GM21381 (cell line): Measurements from ENCODE around the gene SNRK.

Experiments
- ATAC-seq: cut with Tn5 transposase; IDR thresholded peaks from one replicate; pipeline ENCODE4 v1.9.1; 2021; ENCODE audit warnings: mild to moderate bottlenecking, moderate library complexity; ENCODE audit not compliant: unreplicated experiment

SNRK gene

DNA sequence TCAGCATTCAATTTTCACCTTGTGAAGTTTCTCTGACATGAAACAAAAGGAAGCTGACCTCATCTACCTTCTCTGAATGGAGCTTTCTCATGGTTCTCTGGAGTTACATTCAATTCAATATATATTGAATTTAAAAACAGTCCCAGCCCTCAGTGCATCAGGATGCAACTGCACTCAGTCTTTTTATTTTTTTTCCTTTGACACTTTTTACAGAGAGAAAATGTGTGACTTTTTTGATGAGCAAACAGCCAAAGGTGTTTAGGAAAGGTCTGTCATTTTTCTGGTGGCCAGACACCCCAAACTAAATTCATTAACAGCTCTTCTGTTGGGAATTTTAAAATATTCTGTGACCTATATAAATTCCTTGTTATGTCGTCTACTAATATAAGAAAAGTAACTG lies 19.3 kb upstream of the SNRK start:
- no peak for ATAC-seq

GRCh38 chr3:43268636-43269035 lies 17.7 kb upstream of the SNRK start:
- no peak for ATAC-seq

DNA sequence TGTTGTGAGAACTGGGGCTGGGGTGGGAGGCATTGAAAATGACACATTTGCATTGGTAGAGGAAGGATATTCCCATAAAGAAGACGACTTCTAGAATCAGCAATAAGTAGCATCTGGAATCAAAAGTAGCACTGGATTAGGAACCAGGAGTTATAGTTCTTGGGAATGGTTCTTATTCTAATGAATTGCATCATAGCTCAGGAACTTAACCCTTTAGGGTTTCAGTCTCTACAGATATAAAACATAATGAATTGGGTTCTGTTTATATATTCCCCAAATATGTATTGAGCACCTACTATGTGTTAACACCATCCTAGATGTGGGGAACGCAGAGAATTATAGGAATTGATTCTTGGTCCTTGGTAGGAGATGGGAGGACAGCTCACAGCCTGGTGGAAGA lies 16.3 kb upstream of the SNRK start:
- ATAC-seq, result no peak

GRCh38 chr3:43273416-43273815 lies 12.9 kb upstream of the SNRK start:
- no peak for ATAC-seq

GRCh38 chr3:43279082-43279481 lies 7.3 kb upstream of the SNRK start:
- ATAC-seq, result no peak

GRCh38 chr3:43279532-43279931 lies 6.8 kb upstream of the SNRK start:
- ATAC-seq, result no peak

- ATAC-seq, result no peak
These were observed 5.3 kb upstream of the SNRK start for GRCh38 chr3:43281020-43281419.

DNA sequence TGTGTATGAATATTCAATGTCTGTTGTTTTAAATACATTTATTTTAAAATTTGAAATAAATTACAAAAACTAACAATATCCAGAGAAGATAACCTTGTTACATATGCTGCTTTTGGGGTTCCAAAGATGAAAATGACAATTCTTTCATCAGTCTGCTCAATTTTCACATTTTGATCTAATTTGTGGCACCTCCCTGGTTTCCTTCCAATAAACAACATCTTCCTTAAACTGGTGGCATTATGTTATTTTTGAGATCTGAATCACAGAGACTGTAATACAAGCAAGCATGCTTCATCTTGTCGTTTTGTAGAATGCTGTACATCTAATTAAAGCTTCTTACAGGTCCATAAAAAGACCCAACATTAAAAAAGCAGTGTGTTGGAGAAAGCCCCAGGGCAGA lies 2.2 kb upstream of the SNRK start:
- no peak for ATAC-seq

- ATAC-seq, result no peak
These were observed 696 bp upstream of the SNRK start for GRCh38 chr3:43285644-43286043.

- ATAC-seq, result no peak
These were observed 630 bp downstream of the SNRK start for GRCh38 chr3:43286841-43287499.

GRCh38 chr3:43287500-43287873 lies 1.1 kb downstream of the SNRK start:
- no peak for ATAC-seq

- ATAC-seq, result no peak
These were observed 2.0 kb downstream of the SNRK start for GRCh38 chr3:43288366-43288765.

DNA sequence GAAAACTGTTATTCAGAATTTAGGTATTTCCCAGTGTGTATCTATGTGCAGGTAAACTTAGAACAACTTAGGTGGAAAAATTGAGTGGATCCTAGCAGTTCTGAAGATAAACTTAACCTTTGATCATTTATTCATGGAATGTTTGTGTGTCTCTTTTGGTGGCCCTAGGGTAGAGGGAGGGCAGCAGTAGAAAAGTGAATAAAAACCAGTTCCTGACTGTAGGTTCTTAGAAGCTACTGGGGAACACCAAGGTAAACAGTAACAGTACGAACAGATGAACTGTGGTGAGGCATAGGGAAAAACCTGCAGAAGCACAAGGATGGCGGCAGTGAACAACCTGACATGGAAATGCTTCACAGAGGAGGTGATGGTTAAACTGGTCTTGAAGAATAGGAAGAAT lies 2.5 kb downstream of the SNRK start:
- ATAC-seq, result no peak

GRCh38 chr3:43289401-43289800 lies 3.1 kb downstream of the SNRK start:
- ATAC-seq, result no peak

GRCh38 chr3:43289841-43290470 lies 3.6 kb downstream of the SNRK start:
- no peak for ATAC-seq

DNA sequence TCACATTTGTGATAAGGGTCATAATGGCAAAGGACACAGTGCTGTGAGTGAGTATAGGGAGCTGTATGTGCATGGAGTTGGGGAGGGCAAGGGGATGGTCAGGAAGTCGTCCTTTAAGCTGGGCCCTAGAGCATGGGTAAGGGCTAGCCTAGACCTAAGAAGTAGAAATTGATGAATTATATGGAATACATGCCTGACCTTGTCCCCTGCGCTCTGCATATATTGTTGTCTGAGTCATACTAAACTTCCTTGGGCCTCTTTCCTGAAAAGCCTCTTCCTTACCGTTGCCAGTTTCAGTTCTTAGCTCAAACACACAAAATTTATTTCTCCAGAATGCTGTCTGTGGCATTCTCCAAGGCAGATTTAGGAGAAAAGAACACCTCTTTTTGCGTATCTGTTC lies 4.6 kb downstream of the SNRK start:
- no peak for ATAC-seq

- ATAC-seq, result no peak
These were observed 5.2 kb downstream of the SNRK start for GRCh38 chr3:43291546-43291945.

GRCh38 chr3:43294975-43295374 lies 8.6 kb downstream of the SNRK start:
- no peak for ATAC-seq

DNA sequence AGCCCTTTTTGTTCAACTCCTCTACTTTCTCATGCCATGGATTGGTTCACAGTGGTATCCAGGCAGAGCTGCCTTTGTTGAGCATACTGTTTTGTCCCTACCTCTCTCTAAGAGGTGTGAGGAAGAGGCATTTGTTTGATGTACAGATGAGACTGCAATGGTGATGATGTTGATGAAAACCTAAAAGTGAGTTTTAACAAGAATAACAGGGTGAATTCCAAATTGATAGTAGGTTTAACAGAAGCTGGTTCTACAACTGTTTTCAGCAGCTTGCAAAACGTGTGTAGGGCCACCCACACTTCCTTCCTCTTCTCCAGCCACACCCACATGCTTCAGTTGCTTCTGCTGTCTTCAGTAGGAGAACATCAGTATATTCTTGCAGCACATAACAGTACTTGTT lies 10.2 kb downstream of the SNRK start:
- peak; percentile 74 for ATAC-seq

DNA sequence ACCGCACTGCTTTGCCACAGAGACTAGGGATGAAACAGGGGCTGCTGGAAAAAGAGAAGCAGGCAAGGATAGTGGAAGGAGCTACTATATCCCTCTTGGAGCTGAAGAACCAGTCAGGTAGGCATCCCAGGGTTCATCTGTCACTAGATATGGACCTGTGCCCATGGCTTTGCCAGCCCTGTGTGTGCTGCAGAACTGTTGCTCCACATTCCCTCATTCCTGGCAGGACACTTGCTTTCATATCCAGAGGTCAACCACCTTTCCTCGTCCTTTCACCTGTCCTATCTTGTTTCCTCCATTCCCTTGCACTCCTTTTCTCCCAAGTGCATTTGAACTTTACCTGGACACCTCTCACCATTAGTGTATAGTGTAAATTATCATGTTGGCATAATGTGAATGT lies 12.0 kb downstream of the SNRK start:
- ATAC-seq, result no peak

GRCh38 chr3:43298761-43299160 lies 12.4 kb downstream of the SNRK start:
- ATAC-seq, result no peak

- no peak for ATAC-seq
These were observed 16.0 kb downstream of the SNRK start for GRCh38 chr3:43302116-43302880.
